Measurements from ENCODE around the gene BRD3.

The BRD3 gene

DNA sequence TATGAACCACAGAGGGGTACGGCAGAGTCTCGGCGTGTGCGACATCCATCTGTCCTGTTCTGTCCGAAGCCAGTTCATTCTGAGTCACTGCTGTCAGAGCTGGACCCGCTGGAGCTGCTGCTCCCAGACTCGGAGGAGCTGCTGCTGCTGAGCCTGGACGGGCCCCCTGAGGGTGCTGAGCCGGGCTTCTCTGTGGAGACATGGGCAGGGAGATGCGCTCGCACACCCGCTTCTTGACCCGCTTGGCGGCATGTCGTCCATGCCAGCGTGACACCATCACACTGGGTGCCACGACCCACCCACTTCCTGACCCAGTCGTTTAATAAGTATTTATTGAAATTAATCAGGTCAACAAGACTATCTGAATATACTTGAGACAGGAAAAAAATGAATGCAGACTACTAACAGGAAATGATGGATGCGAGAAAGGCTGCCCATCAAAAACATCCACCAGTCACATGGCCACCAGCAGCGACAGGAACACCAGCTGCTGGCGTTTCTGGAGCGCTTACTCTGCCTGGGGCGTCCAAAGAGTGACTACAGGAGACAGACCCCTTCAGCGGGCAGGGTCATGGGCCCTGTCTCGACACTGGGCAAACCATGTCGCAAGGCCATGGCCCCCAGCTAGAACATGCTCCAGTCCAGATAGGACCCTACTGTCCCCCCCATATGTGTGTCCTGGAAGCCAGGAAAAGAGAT, 34.2 kb downstream of the BRD3 start:
- FAIRE-seq: no peak
- no peak for DNase-seq (ENCODE audit: insufficient read length, low spot score)
- TF ChIP-seq POLR2A (IDR thresholded peaks at IDR 0.05; ENCODE audit: low read depth, low read length): no peak

GRCh38 chr9:134032456-134033222, 35.2 kb downstream of the BRD3 start:
- no peak for TF ChIP-seq POLR2A (IDR thresholded peaks at IDR 0.05; ENCODE audit: low read depth, low read length)
- FAIRE-seq: no peak
- DNase-seq (ENCODE audit: insufficient read length, low spot score): no peak

DNA sequence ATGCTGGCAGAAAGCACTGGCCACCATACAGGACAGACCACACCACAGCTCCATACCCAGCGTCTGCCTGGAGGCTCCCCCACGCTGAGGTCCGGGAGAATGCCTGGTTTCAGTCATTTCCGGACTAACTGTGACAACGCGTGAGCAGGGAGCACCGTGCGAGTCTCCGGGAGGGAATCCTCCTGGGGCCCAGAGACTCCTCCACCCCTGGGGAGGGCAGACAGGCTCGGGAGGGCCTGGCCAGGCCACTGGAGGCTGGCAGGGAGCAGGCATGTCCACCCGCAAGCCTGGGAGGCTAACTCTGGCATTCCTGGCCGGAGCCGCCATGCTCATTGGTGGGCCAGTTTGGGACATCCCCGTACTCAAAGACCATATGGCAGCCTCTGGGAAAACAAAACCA, 36.0 kb downstream of the BRD3 start:
- FAIRE-seq: no peak
- TF ChIP-seq POLR2A (IDR thresholded peaks at IDR 0.05; ENCODE audit: low read depth, low read length): no peak

DNA sequence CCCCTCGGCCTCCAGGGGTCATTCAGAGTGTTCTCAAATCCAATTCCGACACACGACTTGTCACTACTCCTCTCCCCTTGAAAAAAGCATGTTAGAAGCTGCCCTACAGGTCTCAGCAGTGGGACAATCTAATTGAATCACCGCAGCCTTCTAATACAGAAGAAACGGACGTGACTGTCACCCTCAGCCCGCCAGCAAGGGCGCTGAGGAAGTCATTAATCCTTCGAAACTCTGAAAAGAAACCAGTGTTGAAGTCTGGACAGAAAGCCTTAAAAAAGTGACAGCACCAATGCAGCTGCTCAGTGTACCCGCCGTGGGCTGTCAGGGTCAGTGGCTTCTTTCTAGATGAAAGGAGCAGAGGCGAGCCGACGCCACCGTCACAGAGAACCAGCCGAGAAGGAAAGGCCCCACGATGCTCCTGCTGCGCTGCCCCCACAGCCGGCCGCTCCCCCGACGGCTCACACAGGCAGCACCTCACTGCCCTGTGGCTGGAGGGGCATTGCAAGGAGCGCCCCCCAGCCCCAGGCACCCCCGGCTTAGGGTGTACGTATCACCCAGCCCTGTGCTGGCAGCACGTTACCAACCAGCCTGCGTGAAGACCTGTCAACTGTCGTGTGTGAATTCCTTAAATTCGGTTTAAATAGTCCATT, 36.9 kb downstream of the BRD3 start:
- DNase-seq (ENCODE audit: insufficient read length, low spot score) (no peak), FAIRE-seq (no peak)
- no peak for TF ChIP-seq POLR2A (IDR thresholded peaks at IDR 0.05; ENCODE audit: low read depth, low read length)

More for the DNA sequence above, 36.0 kb downstream of the BRD3 start:
- no peak for DNase-seq (ENCODE audit: insufficient read length, low spot score)

GRCh38 chr9:134029248-134030226, 38.3 kb downstream of the BRD3 start:
- FAIRE-seq: no peak
- DNase-seq (ENCODE audit: insufficient read length, low spot score): no peak
- no peak for TF ChIP-seq POLR2A (IDR thresholded peaks at IDR 0.05; ENCODE audit: low read depth, low read length)

GRCh38 chr9:134028575-134029247, 39.1 kb downstream of the BRD3 start:
- no peak for TF ChIP-seq POLR2A (IDR thresholded peaks at IDR 0.05; ENCODE audit: low read depth, low read length)
- FAIRE-seq: no peak
- no peak for DNase-seq (ENCODE audit: insufficient read length, low spot score)

GRCh38 chr9:134028076-134028475, 39.8 kb downstream of the BRD3 start:
- TF ChIP-seq POLR2A (IDR thresholded peaks at IDR 0.05; ENCODE audit: low read depth, low read length): no peak
- FAIRE-seq (no peak), DNase-seq (ENCODE audit: insufficient read length, low spot score) (no peak)

GRCh38 chr9:134027561-134027960, 40.3 kb downstream of the BRD3 start:
- DNase-seq (ENCODE audit: insufficient read length, low spot score) (no peak), FAIRE-seq (no peak)

DNA sequence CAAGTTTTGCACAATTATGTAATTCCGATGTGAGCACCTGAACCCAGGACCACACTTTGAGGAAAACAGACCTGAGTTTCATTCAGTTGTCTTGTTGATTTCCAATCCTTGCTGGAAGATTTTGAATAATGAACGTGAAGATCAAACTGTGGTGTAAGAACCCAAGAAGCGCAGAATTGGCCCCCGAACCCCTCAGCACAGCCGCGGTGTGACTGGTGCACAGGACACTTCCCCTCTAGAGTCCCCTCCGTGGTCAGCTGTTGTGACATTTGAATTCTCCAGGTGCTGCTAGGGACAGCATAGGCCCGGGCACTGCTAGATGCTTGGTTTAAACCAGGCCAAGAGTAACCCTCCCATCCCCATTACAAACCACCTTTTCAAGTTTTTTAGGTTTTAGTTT, 40.8 kb downstream of the BRD3 start:
- DNase-seq (ENCODE audit: insufficient read length, low spot score) (no peak), FAIRE-seq (no peak)
- no peak for TF ChIP-seq POLR2A (IDR thresholded peaks at IDR 0.05; ENCODE audit: low read depth, low read length)

More at GRCh38 chr9:134027561-134027960, 40.3 kb downstream of the BRD3 start:
- TF ChIP-seq POLR2A (IDR thresholded peaks at IDR 0.05; ENCODE audit: low read depth, low read length): no peak

GRCh38 chr9:134026581-134026980, 41.2 kb downstream of the BRD3 start:
- no peak for DNase-seq (ENCODE audit: insufficient read length, low spot score)
- no peak for FAIRE-seq
- TF ChIP-seq POLR2A (IDR thresholded peaks at IDR 0.05; ENCODE audit: low read depth, low read length): no peak

DNA sequence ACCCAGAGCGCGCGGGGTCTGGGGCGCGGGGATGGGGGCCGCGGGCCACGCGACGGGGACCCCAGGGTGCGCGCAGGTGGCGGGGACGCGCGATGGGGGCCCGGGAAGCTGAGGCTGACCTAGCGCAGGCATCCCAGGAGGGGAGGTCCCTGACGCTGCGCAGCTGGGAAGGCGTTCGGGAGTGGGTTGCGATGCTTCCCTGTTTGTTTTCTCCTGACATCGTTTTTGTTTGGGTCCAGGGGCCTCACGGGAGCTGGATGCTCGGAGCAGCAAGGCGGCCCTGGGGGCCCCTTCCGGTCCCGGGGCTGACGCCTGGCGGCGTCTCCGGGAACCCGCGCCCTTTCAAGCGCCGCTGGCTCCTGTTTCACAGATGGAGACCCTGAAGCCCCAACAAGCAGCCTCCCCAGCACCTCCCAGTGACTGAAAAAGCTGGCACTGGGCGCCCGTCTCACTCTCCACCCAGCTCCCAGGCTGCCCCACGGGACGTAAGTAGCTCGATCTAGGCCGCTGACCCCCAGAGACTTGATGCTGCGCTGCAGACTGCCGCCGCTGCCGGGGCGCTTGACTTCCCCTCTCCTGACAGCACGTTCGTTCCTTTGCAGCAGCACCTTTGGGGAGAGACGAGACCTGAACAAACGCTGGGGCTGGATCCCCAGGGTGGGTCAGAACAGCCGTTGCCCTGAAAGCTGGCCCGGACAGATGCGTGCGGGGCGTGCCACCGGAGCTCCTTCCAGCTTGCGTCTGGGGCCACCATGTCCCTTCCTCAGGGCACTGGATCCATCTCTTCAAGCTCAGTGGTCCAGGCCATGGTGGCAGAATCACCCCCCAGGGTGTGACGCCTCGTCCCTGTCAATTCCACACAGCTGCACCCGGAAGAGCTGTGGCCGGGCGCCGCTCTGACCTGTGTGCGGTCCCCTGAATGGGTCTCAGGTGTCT, 42.0 kb downstream of the BRD3 start:
- DNase-seq (ENCODE audit: insufficient read length, low spot score): peak; percentile 72
- no peak for FAIRE-seq
- no peak for TF ChIP-seq POLR2A (IDR thresholded peaks at IDR 0.05; ENCODE audit: low read depth, low read length)
